B cell (primary cell): ENCODE data around the gene SEZ6L. TPM values are rescaled to one million over a fixed set of nuclear protein-coding genes. Genes with fewer than 3 reads are reported as not detected.

ENCODE experiments used
- ATAC-seq: fragments of 200-7000 bp; cut with Tn5 transposase; one replicate; pipeline ENCODE4 v1.10.0; 2021; ENCODE audit warnings: low read depth, mild to moderate bottlenecking, moderate number of reproducible peaks, moderate library complexity
- CTCF ChIA-PET: fragments of 350-600 bp; sonication (Branson Sonifier 250); formaldehyde crosslinking; loops from one replicate; lab custom pipeline; 2021; ENCODE audit warnings: antibody characterized with exemption, inconsistent platforms; lab: Charles Lee
- POLR2A ChIA-PET: fragments of 350-600 bp; sonication (Branson Sonifier 250); formaldehyde crosslinking; loops from one replicate; lab custom pipeline; 2021; ENCODE audit warnings: antibody characterized with exemption; lab: Charles Lee
- DNase-seq: peaks from one replicate; pipeline ENCODE4 v3.0.0; 2013
- H2AFZ ChIP-seq: 2 replicates; pipeline ENCODE4 v1.6.1; 2012; ENCODE audit warnings: mild to moderate bottlenecking, low read depth, low read length; ENCODE audit not compliant: insufficient read depth, poor library complexity, severe bottlenecking
- H3K27ac ChIP-seq, 2 donors: 1 replicate in 1 of 2; 2 replicates in 1 of 2; pipeline ENCODE4 v1.5.1; 2012 to 2013; ENCODE audit warnings: low read length in 2 of 2, mild to moderate bottlenecking in 2 of 2, moderate library complexity in 1 of 2
- H3K27me3 ChIP-seq, 4 experiments: fragments of 200-600 bp in 1 of 4; sonication (generic) in 1 of 4; replicated peaks in 1 of 4; 1 replicate in 2 of 4; 2 replicates in 2 of 4; pipeline versions ENCODE4 v1.6.1 to v1.7.0; 2013 to 2016; ENCODE audit warnings: low read length in 3 of 4, mild to moderate bottlenecking in 2 of 4, mixed read lengths in 1 of 4, moderate library complexity in 1 of 4; ENCODE audit not compliant: insufficient read depth in 4 of 4, control insufficient read depth in 3 of 4; ENCODE audit errors: control extremely low read depth in 1 of 4
- H3K36me3 ChIP-seq, 2 experiments: replicated peaks in 1 of 2; 1 replicate in 1 of 2; 2 replicates in 1 of 2; pipeline versions ENCODE4 v1.6.1 to v1.7.1; 2013; ENCODE audit warnings: low read length in 1 of 2; ENCODE audit not compliant: insufficient read depth in 2 of 2, control insufficient read depth in 1 of 2; ENCODE audit errors: control extremely low read depth in 1 of 2, extremely low read depth in 1 of 2
- H3K4me1 ChIP-seq, 2 donors: fragments of 200-600 bp in 1 of 2; sonication (generic) in 1 of 2; 1 replicate in 1 of 2; 2 replicates in 1 of 2; pipeline versions ENCODE4 v1.5.1 to v1.6.1; 2013 to 2017; ENCODE audit warnings: low read length in 2 of 2; ENCODE audit not compliant: control insufficient read depth in 2 of 2, insufficient read depth in 2 of 2
- H3K4me2 ChIP-seq: replicated peaks from 2 replicates; pipeline ENCODE3; 2012; ENCODE audit warnings: mild to moderate bottlenecking, low read depth, low read length; ENCODE audit not compliant: poor library complexity, severe bottlenecking
- H3K4me3 ChIP-seq, 5 experiments: fragments of 200-600 bp in 1 of 5; sonication (generic) in 1 of 5; 1 replicate in 3 of 5; 2 replicates in 2 of 5; pipeline versions ENCODE4 v1.5.1 to v1.7.0; 2011 to 2016; ENCODE audit warnings: low read length in 4 of 5, mild to moderate bottlenecking in 4 of 5, low read depth in 2 of 5, control low read depth in 1 of 5, moderate library complexity in 1 of 5; ENCODE audit not compliant: insufficient read depth in 1 of 5; ENCODE audit errors: control extremely low read depth in 1 of 5, extremely low read depth in 1 of 5
- H3K79me2 ChIP-seq: fragments of 200-600 bp; sonication (generic); one replicate; pipeline ENCODE4 v1.6.0; 2016; ENCODE audit warnings: low read length; ENCODE audit not compliant: control insufficient read depth, insufficient read depth
- H3K9ac ChIP-seq: fragments of 200-600 bp; sonication (generic); 2 replicates; pipeline ENCODE4 v1.6.1; 2017; ENCODE audit warnings: mild to moderate bottlenecking, low read length, moderate library complexity
- H3K9me3 ChIP-seq, 3 donors: one replicate each; pipeline versions ENCODE4 v1.6.1 to v1.7.1; 2013; ENCODE audit warnings: low read length in 2 of 3; ENCODE audit not compliant: control insufficient read depth in 2 of 3, insufficient read depth in 1 of 3; ENCODE audit errors: control extremely low read depth in 1 of 3
- H4K20me1 ChIP-seq: 2 replicates; pipeline ENCODE4 v1.6.0; 2012; ENCODE audit warnings: mild to moderate bottlenecking, low read length; ENCODE audit not compliant: insufficient read depth, control insufficient read depth, poor library complexity, severe bottlenecking
- H3K27ac Mint-ChIP-seq: one replicate; pipeline ENCODE4 v1.8.0; 2021; ENCODE audit warnings: mixed read lengths
- H3K27me3 Mint-ChIP-seq: one replicate; pipeline ENCODE4 v1.8.0; 2021; ENCODE audit warnings: mixed read lengths
- H3K4me1 Mint-ChIP-seq: one replicate; pipeline ENCODE4 v1.8.0; 2021; ENCODE audit warnings: mixed read lengths
- H3K4me3 Mint-ChIP-seq: one replicate; pipeline ENCODE4 v1.8.0; 2021; ENCODE audit warnings: mixed read lengths
- H3K9me3 Mint-ChIP-seq: one replicate; pipeline ENCODE4 v1.8.0; 2022; ENCODE audit warnings: mixed read lengths; ENCODE audit not compliant: insufficient read depth
- EZH2 ChIP-seq: IDR thresholded peaks from 2 replicates; pipeline ENCODE4 v1.6.1; 2012; ENCODE audit warnings: borderline replicate concordance, low read depth, mild to moderate bottlenecking, moderate library complexity, low read length; ENCODE audit not compliant: insufficient read depth, poor library complexity, severe bottlenecking
- WGBS: methylation state at CpG from one replicate; pipeline ENCODE4 v1.1.5; 2013; ENCODE audit warnings: missing lambda C conversion rate; ENCODE audit not compliant: insufficient coverage; 5-methylcytosine and 5-hydroxymethylcytosine counted together
- intact Hi-C: fragments of 100-400 bp; cut with micrococcal nuclease; formaldehyde crosslinking; loops from one replicate; pipeline ENCODE4 v1.10.0; 2022
- polyA plus RNA-seq: library from polyadenylated mRNA; depleted of rRNA; stranded (reverse); fragments of >200 nt; gene quantifications from 2 replicates; pipeline ENCODE4 v1.2.3, GENCODE V29; 2012
- total RNA-seq, 2 donors: library from RNA; stranded (reverse); fragments of 120-200 nt in 1 of 2; gene quantifications; 1 replicate in 1 of 2; 2 replicates in 1 of 2; pipeline versions ENCODE4 v1.2.3 to v1.2.4, GENCODE V29; 2013 to 2022
- TF ChIP-seq, protein P1 (sequence below): fragments of 200-600 bp; IDR thresholded peaks from one replicate; pipeline ENCODE4 v1.8.0; 2022; ENCODE audit warnings: antibody characterized with exemption, mild to moderate bottlenecking

Gene SEZ6L
- total and polyA plus RNA-seq, 2 donors (not counting 1 experiment from before 2014, with no cell fraction given) = 0.04 TPM; not detected in 1

DNA sequence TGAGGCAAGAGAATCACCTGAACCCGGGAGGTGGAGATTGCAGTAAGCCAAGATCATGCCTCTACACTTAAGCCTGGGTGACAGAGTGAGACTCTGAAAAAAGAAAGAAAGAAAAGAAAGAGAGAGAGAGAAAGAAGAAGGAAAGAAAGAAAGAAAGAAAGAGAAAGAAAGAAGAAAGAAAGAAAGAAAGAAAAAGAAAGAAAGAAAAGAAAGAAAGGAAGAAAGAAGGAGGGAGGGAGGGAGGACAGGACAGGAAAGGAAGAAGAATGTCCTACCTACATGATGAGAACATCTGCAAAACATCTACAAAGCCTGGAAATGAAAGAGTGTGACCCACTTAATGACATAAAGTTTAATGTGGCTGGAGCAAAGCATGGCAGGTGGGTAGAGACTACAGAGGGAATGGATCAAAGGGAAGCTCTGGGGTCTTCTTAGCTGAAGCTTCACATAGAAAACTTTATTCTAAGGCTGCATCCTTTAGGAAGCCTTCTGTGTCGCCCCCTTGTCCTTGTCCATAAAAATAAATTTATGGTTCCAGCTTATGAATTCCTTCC is 147.5 kb downstream of the SEZ6L start:
- no peaks in the 10 kb centered on the region for H3K4me1 ChIP-seq
- TF ChIP-seq, protein P1, sequence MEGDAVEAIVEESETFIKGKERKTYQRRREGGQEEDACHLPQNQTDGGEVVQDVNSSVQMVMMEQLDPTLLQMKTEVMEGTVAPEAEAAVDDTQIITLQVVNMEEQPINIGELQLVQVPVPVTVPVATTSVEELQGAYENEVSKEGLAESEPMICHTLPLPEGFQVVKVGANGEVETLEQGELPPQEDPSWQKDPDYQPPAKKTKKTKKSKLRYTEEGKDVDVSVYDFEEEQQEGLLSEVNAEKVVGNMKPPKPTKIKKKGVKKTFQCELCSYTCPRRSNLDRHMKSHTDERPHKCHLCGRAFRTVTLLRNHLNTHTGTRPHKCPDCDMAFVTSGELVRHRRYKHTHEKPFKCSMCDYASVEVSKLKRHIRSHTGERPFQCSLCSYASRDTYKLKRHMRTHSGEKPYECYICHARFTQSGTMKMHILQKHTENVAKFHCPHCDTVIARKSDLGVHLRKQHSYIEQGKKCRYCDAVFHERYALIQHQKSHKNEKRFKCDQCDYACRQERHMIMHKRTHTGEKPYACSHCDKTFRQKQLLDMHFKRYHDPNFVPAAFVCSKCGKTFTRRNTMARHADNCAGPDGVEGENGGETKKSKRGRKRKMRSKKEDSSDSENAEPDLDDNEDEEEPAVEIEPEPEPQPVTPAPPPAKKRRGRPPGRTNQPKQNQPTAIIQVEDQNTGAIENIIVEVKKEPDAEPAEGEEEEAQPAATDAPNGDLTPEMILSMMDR = no peak
- no peak for TF ChIP-seq EZH2
- WGBS = 60% methylated on average over 1 of the region's 2 CpGs
- no peak overlapping the region for H3K4me3 ChIP-seq
- peaks cover 45% of the 10 kb centered on the region for H3K27me3 Mint-ChIP-seq
- no peaks in the 10 kb centered on the region for H3K79me2 ChIP-seq
- no peak overlapping the region for H3K4me2 ChIP-seq
- DNase-seq (no peak), ATAC-seq (no peak)
- no peaks in the 10 kb centered on the region for H3K4me1 Mint-ChIP-seq
- ChIA-PET POLR2A (no interaction called here), CTCF (no interaction called here)
- no peak overlapping the region for H3K4me3 Mint-ChIP-seq
- H3K9me3 Mint-ChIP-seq = no peaks in the 10 kb centered on the region
- H3K9me3 ChIP-seq = no peaks in the 10 kb centered on the region
- no peak overlapping the region for H3K9ac ChIP-seq
- no peaks in the 10 kb centered on the region for H4K20me1 ChIP-seq
- no peak overlapping the region for H3K27ac Mint-ChIP-seq
- H3K36me3 ChIP-seq = no peaks in the 10 kb centered on the region
- no peak overlapping the region for H2AFZ ChIP-seq
- intact Hi-C loops = no loop called here
- H3K27ac ChIP-seq = no peak overlapping the region
- H3K27me3 ChIP-seq = peaks cover 0 to 8% (median 0%) of the 10 kb centered on the region in 4 experiments

DNA sequence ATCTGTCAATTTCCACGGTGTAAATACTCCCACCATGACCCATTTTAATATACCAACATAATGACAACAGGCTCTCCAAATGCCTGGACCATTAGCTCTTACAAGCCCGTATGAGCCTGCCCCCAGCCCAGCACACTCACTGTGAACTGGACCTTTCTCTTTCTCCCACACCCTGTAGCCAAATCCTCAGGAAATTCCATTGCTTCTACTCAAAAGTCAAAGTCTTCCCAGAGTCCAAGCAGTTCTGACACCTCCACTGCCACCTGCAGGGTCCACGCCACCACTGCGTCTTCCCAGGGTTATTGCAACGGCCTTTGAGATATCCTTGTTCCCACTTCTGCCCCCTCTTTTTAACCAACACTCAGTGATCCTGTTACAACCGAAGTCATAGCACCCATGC is 149.7 kb downstream of the SEZ6L start:
- Mint-ChIP-seq H3K4me1 (no peaks in the 10 kb centered on the region), H3K27ac (no peak overlapping the region), H3K9me3 (no peaks in the 10 kb centered on the region), H3K27me3 (peaks cover 49% of the 10 kb centered on the region), H3K4me3 (no peak overlapping the region)
- Histone ChIP-seq H3K9ac (no peak overlapping the region), H3K27ac (no peak overlapping the region), H3K79me2 (no peaks in the 10 kb centered on the region), H3K4me3 (no peak overlapping the region), H4K20me1 (no peaks in the 10 kb centered on the region), H3K4me2 (no peak overlapping the region), H2AFZ (no peak overlapping the region), H3K36me3 (no peaks in the 10 kb centered on the region), H3K4me1 (no peaks in the 10 kb centered on the region), H3K27me3 (peaks cover 0 to 8% (median 1%) of the 10 kb centered on the region in 4 experiments), H3K9me3 (no peaks in the 10 kb centered on the region)
- no peak for TF ChIP-seq EZH2
- TF ChIP-seq, protein P1 = no peak
- intact Hi-C loops = no loop called here
- DNase-seq (no peak), ATAC-seq (no peak)
- 71% methylated on average over 6 of the region's 6 CpGs for WGBS
- ChIA-PET CTCF (interaction anchor here (1.8 kb wide), 1 partner anchor 11 kb away, joined by 6 read pairs; no protein-coding TSS in a partner anchor), POLR2A (no interaction called here)
